Stimulated activated naive CD8-positive, alpha-beta T cell treated with anti-CD3 and anti-CD28 coated beads, Interleukin-15, amount 100 ng/mL, for 72 hours (primary cell): ENCODE measurements around the gene SLC15A4.
A peak's percentile ranks its signal among the peaks of the same experiment; 100 is the strongest.

Experiments used
- ATAC-seq: fragments of 150-1000 bp; cut with Tn5 transposase; 2 replicates; pipeline ENCODE4 v1.10.0; 2021; ENCODE audit warnings: mild to moderate bottlenecking, moderate library complexity
- DNase-seq, 2 donors: peaks; one replicate each; pipeline ENCODE4 v3.0.0; 2021 to 2022
- H3K27ac Mint-ChIP-seq, 2 donors: one replicate each; pipeline ENCODE4 v1.8.0; 2022; ENCODE audit warnings: mild to moderate bottlenecking in 2 of 2, mixed read lengths in 2 of 2, moderate library complexity in 2 of 2
- H3K27me3 Mint-ChIP-seq: one replicate; pipeline ENCODE4 v1.8.0; 2022; ENCODE audit warnings: mixed read lengths
- H3K4me1 Mint-ChIP-seq: one replicate; pipeline ENCODE4 v1.8.0; 2022; ENCODE audit warnings: mild to moderate bottlenecking, mixed read lengths
- H3K4me3 Mint-ChIP-seq, 2 donors: one replicate each; pipeline ENCODE4 v1.8.0; 2022; ENCODE audit warnings: mild to moderate bottlenecking in 2 of 2, mixed read lengths in 2 of 2, moderate library complexity in 1 of 2
- H3K9me3 Mint-ChIP-seq, 2 donors: one replicate each; pipeline ENCODE4 v1.8.0; 2022; ENCODE audit warnings: mixed read lengths in 2 of 2

SLC15A4 gene

DNA sequence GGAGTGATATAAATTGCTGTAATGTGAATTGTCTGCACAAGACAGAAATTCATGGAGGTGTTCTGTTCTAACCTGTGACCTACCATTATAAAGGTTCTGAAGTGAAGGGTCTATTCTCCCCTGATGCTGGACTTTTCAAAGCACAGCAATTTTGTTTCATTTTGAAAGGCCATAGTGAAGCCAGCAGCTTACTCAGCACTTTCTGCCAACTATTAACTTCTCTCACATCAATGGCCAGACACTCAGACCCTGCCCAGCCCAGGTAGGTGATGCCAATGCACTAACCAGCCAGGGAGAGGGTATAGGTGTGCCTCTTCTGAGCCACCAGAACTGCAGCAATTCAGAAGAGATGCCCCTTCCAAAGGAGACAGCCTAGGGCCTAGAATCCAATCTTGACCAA is 43.9 kb downstream of the SLC15A4 start:
- DNase-seq (no peak), ATAC-seq (no peak)
- Mint-ChIP-seq H3K27ac (no peak overlapping the region), H3K9me3 (no peaks in the 10 kb centered on the region), H3K4me1 (peaks cover 23% of the 10 kb centered on the region), H3K27me3 (peaks cover 6% of the 10 kb centered on the region), H3K4me3 (no peak overlapping the region)

GRCh38 chr12:128772249-128772648 is 51.5 kb downstream of the SLC15A4 start:
- no peak for DNase-seq
- Mint-ChIP-seq H3K27me3 (peaks cover 21% of the 10 kb centered on the region), H3K9me3 (no peaks in the 10 kb centered on the region), H3K4me3 (no peak overlapping the region), H3K27ac (no peak overlapping the region), H3K4me1 (no peaks in the 10 kb centered on the region)
- ATAC-seq = no peak

DNA sequence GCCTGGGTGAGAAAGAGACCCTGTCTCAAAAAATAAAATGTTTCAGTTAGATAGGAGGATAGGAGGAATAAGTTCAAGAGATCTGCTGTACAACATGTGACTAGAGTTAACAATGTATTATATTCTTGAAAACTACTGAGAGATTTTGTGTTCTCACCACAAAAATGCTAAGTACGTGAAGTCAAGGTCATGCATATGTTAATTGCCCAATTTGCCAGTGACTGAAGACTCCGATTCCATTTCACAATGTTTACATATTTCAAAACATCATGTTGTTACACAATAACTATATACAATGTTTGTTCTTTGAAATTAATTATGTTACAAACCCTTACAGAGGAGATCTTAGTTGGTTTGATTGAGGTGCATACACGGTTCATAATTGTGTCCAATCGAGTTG is 52.1 kb downstream of the SLC15A4 start:
- no peak for ATAC-seq
- DNase-seq = no peak

DNA sequence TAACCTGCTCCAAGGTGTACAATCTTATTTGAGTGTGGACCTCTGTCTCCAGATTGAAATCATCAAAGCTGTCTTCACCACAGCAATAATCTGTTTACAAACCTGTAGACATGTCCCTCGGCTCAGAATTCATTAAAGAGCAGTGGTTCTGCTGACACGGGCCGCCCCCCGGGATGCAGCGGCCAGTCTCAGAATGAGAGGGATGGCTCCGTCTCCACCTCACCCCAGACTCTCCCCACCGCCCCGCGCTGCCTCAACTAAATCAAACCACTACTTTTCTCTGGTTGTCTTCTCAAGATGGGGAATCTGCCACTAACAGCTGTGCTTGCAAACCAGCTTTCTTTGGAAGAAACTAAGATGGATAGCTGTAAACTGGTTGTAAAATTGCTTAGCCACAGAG is 56.2 kb downstream of the SLC15A4 start:
- DNase-seq = no peak
- Mint-ChIP-seq H3K4me3 (no peak overlapping the region), H3K9me3 (no peaks in the 10 kb centered on the region), H3K27ac (no peak overlapping the region), H3K4me1 (no peaks in the 10 kb centered on the region), H3K27me3 (peaks cover 36% of the 10 kb centered on the region)
- ATAC-seq = no peak

More for the DNA sequence above, 52.1 kb downstream of the SLC15A4 start:
- H3K4me3 Mint-ChIP-seq = no peak overlapping the region
- H3K4me1 Mint-ChIP-seq = no peaks in the 10 kb centered on the region
- no peak overlapping the region for H3K27ac Mint-ChIP-seq
- peaks cover 26% of the 10 kb centered on the region for H3K27me3 Mint-ChIP-seq
- H3K9me3 Mint-ChIP-seq = no peaks in the 10 kb centered on the region

DNA sequence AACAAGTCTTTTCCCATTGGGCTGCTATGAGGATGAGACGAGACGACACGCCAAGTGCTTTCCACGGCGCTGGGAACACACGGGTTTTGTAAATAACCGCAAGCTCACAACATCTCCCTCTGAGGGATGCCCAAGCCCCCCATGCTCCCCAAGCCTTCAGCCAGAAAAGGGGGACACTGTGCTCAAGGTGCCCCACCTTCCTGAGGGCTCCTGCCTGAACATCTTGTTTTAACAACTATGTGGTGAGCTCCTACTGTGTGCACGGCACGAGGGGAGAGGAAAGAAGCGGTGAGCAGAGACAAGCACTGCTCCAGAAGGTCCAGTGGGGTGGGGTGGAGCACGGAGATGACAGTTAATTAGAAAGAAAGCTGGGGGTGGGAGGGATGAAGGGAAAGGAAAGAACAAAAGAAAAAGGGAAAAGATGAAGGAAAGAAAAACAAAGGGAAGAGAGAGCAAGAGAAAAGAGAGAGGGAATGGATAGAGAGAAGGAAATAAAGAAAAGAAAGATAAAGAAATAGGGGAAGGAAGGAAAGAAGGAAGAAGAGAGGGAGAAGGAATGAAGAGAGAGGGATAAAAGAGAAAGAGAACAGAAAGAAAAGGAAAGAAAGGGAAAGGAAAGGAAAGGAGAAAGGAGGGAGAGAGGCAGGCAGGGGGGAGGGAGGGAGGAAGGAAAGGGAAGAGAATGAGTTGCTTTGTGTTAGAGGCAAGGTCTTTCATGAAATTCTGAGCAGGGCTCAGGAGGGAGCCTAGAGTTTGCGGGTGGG is 56.8 kb downstream of the SLC15A4 start:
- DNase-seq (no peak), ATAC-seq (no peak)
- Mint-ChIP-seq H3K27ac (peak overlapping the region in 1 of 2 donors; percentile 25), H3K9me3 (no peaks in the 10 kb centered on the region), H3K4me3 (no peak overlapping the region), H3K4me1 (no peaks in the 10 kb centered on the region), H3K27me3 (peaks cover 36% of the 10 kb centered on the region)

GRCh38 chr12:128763395-128763794 is 60.4 kb downstream of the SLC15A4 start:
- no peak overlapping the region for H3K4me3 Mint-ChIP-seq
- H3K4me1 Mint-ChIP-seq = no peaks in the 10 kb centered on the region
- no peaks in the 10 kb centered on the region for H3K9me3 Mint-ChIP-seq
- no peak overlapping the region for H3K27ac Mint-ChIP-seq
- DNase-seq = no peak
- no peak for ATAC-seq
- H3K27me3 Mint-ChIP-seq = peaks cover 34% of the 10 kb centered on the region

DNA sequence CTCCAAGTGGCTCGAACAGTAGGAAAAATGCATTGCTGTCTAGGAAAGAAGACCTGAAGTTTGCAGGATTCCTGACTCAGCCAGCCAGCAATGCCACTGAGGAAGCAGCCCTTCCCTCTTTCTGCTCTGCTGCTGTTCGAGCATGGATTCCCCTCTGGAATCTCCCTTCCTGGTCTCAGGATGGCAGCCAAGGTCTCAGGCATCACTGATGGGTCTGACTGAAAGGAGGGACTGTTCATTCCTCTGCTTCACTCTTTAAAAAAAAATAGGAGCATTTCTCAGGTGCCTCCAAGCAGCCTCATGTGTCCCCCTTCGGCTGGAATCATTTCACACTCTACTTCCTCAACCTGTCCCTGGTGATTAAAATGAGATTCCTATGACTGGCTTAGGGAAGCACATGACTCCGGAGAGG is 62.4 kb downstream of the SLC15A4 start:
- Mint-ChIP-seq H3K4me3 (no peak overlapping the region), H3K27ac (no peak overlapping the region), H3K9me3 (no peaks in the 10 kb centered on the region), H3K4me1 (no peaks in the 10 kb centered on the region), H3K27me3 (peaks cover 22% of the 10 kb centered on the region)
- DNase-seq (no peak), ATAC-seq (no peak)

- no peak for DNase-seq
- Mint-ChIP-seq H3K27me3 (peaks cover 15% of the 10 kb centered on the region), H3K27ac (no peak overlapping the region), H3K4me3 (no peak overlapping the region), H3K9me3 (no peaks in the 10 kb centered on the region), H3K4me1 (no peaks in the 10 kb centered on the region)
- ATAC-seq = no peak
These were observed 68.2 kb downstream of the SLC15A4 start for GRCh38 chr12:128755566-128755965.

DNA sequence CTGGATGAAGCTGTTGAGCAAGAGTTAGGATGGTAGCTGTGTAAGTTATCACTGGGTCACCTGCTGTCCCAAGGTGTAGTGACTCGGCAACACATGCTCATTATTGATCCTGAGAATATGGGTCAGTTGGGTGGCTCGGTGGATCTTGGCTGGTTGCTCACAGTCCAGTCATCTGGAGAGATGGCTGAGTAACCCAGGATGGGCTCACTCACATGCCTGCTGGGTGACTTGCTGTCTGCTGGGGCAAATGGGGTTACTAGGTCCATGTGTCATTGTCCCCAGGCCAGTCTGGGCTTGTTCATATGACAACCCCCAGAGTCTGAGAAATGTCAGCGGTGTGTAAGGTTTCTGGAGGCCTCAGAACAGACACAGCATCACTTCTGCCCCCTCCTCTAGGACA is 69.5 kb downstream of the SLC15A4 start:
- ATAC-seq (no peak), DNase-seq (no peak)
- Mint-ChIP-seq H3K9me3 (no peaks in the 10 kb centered on the region), H3K4me1 (no peaks in the 10 kb centered on the region), H3K27ac (no peak overlapping the region), H3K27me3 (peaks cover 7% of the 10 kb centered on the region), H3K4me3 (no peak overlapping the region)

- Mint-ChIP-seq H3K4me1 (no peaks in the 10 kb centered on the region), H3K27me3 (peaks cover 7% of the 10 kb centered on the region), H3K9me3 (no peaks in the 10 kb centered on the region), H3K4me3 (no peak overlapping the region), H3K27ac (no peak overlapping the region)
- DNase-seq = no peak
- no peak for ATAC-seq
These were observed 70.3 kb downstream of the SLC15A4 start for GRCh38 chr12:128753438-128753837.

DNA sequence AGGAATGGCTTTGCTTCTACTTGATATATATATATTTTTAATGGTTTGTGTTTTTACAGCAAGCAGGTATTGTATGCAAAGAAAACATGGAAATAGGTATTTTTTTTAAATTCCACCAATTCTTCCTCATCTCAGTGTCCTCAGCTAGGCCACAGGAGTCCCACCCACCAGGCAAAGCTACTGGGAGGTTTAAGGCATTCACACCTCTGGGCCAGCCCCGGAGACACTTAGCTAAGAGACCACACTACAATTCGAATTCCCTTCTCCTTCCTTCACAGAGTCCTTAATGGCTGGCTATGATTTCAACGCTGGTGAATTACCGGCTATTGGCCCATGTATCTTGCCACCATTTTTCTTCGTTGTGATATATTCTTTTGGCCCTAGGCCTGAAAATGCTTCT is 71.4 kb downstream of the SLC15A4 start:
- Mint-ChIP-seq H3K4me3 (no peak overlapping the region), H3K27me3 (no peaks in the 10 kb centered on the region)

DNA sequence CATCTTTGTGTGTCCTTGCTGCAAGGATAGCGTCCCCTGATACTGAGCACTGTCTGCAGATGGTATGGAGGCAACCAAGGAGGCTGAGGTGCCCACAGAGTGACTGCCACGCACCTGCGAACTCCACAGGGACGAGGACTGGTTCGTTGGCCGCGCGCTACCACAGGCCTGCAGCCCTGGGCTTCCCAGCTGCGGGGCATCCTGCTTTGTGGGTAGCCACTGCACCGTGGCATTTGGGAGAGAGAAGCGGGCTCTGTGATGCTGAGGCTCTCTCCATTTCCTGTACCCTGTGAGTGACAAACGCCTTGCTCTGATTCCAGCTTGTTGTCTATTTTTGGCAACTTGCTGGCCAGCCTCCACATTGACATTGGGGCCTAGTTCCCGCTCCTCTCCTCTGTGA is 76.3 kb downstream of the SLC15A4 start:
- H3K9me3 Mint-ChIP-seq = no peaks in the 10 kb centered on the region
- no peak overlapping the region for H3K27ac Mint-ChIP-seq
- peaks cover 18% of the 10 kb centered on the region for H3K27me3 Mint-ChIP-seq
- ATAC-seq (no peak), DNase-seq (no peak)
- no peak overlapping the region for H3K4me3 Mint-ChIP-seq
- no peaks in the 10 kb centered on the region for H3K4me1 Mint-ChIP-seq

More for the DNA sequence above, 71.4 kb downstream of the SLC15A4 start:
- Mint-ChIP-seq H3K4me1 (no peaks in the 10 kb centered on the region), H3K27ac (no peak overlapping the region), H3K9me3 (no peaks in the 10 kb centered on the region)
- DNase-seq (no peak), ATAC-seq (no peak)

GRCh38 chr12:128745772-128746689 is 77.7 kb downstream of the SLC15A4 start:
- ATAC-seq (no peak), DNase-seq (no peak)
- Mint-ChIP-seq H3K4me3 (no peak overlapping the region), H3K27ac (no peak overlapping the region), H3K27me3 (peaks cover 25% of the 10 kb centered on the region), H3K9me3 (no peaks in the 10 kb centered on the region), H3K4me1 (no peaks in the 10 kb centered on the region)

DNA sequence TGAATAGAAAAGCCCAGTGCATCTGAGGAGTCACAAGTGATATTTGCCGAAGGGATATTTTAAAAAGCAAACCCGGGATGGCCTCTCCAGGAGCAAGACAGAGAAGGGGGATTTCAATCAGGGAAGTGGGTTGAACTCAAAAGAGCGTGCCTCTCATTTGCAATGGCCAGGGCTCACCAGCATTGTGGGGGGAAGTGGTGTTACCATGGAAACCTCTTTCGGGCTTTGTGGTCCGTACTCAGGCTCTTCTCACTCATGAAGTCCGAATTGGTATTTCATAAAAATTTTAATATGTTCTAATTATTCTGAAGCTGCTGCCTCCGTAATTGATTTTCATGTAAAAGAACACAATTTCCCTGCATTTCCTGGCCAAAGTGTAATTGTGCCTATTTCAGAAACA is 79.8 kb downstream of the SLC15A4 start:
- H3K9me3 Mint-ChIP-seq = peaks cover 7 to 15% of the 10 kb centered on the region in 2 donors
- H3K27me3 Mint-ChIP-seq = peaks cover 25% of the 10 kb centered on the region
- H3K27ac Mint-ChIP-seq = no peak overlapping the region
- ATAC-seq = no peak
- no peak overlapping the region for H3K4me3 Mint-ChIP-seq
- H3K4me1 Mint-ChIP-seq = no peaks in the 10 kb centered on the region
- no peak for DNase-seq
